Left ventricle myocardium inferior (tissue), 1 donor: Measurements from ENCODE around the gene HSP90AB1. TPM values are rescaled to one million over a fixed set of nuclear protein-coding genes. Genes with fewer than 3 reads are reported as not detected.
A peak's percentile ranks its signal among the peaks of the same experiment; 100 is the strongest.

Experiments used
- DNase-seq: peaks from one replicate; pipeline ENCODE4 v3.0.0-alpha.2; 2020
- H3K27ac ChIP-seq: fragments of 200-600 bp; replicated peaks from 2 replicates; pipeline ENCODE4 v1.8.0; 2021
- H3K27me3 ChIP-seq: fragments of 200-600 bp; 2 replicates; pipeline ENCODE4 v1.8.0; 2021; ENCODE audit warnings: low read depth
- H3K36me3 ChIP-seq: fragments of 200-600 bp; 2 replicates; pipeline ENCODE4 v1.8.0; 2021
- H3K4me1 ChIP-seq: fragments of 200-600 bp; 2 replicates; pipeline ENCODE4 v1.8.0; 2021
- H3K4me3 ChIP-seq: fragments of 200-600 bp; 2 replicates; pipeline ENCODE4 v1.8.0; 2021; ENCODE audit warnings: mild to moderate bottlenecking, moderate library complexity
- H3K9me3 ChIP-seq: fragments of 200-600 bp; replicated peaks from 2 replicates; pipeline ENCODE4 v1.8.0; 2021
- CTCF ChIP-seq: fragments of 200-600 bp; IDR thresholded peaks from 2 replicates; pipeline ENCODE4 v1.8.0; 2021; ENCODE audit warnings: antibody characterized with exemption, mild to moderate bottlenecking, borderline replicate concordance
- intact Hi-C: fragments of 100-400 bp; cut with micrococcal nuclease; formaldehyde crosslinking; loops from one replicate; pipeline ENCODE4 v1.11.0; 2022
- total RNA-seq: library from RNA; stranded (reverse); fragmentation: NEBNext Ultra II Directional; extraction: Animal tissue kit (Norgen Biotek cat#: 25700); gene quantifications from one replicate; pipeline ENCODE4 v1.2.1, GENCODE V29; 2021
- donor health status: DM: no; HTN: yes; CAD: no; lungs with severe emphysema.

HSP90AB1 gene
- total RNA-seq, 1 donor from 2014 or later: 786 TPM

DNA sequence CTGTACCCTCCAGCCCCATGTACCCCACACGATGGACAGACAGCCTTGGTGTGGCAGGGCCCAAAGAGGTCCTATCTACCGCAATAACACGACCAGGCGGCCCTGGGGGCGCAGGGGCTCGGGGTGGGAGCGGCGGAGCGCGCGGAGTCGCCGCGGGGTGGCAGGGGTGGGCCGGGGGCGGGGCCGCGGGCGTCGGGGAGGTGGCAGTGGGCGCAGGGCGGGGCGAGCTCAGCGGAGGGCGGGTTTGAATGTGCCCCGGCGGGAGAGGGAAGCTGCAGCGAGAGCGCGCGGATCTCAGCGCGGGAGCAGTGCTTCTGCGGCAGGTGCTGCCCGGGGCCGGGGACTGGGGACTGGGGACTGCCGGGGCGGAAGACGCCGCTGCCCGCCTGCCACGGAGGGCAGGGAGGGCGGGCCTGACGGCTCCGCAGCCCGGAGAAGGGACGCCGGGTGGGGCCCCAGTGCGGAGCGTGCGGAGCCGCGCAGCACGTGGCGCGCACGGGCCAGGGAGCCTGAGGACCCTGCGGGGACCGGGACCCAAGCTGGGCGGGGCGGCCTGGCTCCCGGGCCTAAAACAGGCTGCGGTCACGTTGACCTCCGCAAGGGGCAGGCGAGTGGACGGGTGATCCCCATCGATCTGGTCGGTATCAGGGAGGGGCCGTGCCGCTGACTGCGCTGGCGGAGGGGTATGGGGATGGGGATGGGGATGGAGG, 23.4 kb upstream of the HSP90AB1 start, which contains the start of gene SLC29A1:
Gene SLC29A1 (plus strand): TSS at position 277 of the 710 bp plus-strand sequence. CDS start 3,719 bp downstream, outside the sequence.
- Histone ChIP-seq H3K9me3 (no peaks in the 10 kb centered on the region), H3K4me3 (peak within 1 kb of the TSS; percentile 88), H3K4me1 (peaks cover 98% of the 10 kb centered on the region), H3K36me3 (no peaks in the 10 kb centered on the region), H3K27ac (peak within 1 kb of the TSS; percentile 98), H3K27me3 (no peaks in the 10 kb centered on the region)
- peak; percentile 89 for DNase-seq
- intact Hi-C loops: no loop called here
- no peak for TF ChIP-seq CTCF

GRCh38 chr6:44224029-44224964, 22.6 kb upstream of the HSP90AB1 start:
- intact Hi-C loops: no loop called here
- no peaks in the 10 kb centered on the region for H3K27me3 ChIP-seq
- no peak for DNase-seq
- peak overlapping the region; percentile 98 for H3K27ac ChIP-seq
- H3K36me3 ChIP-seq: no peaks in the 10 kb centered on the region
- peaks cover 98% of the 10 kb centered on the region for H3K4me1 ChIP-seq
- H3K4me3 ChIP-seq: peak overlapping the region; percentile 88
- no peaks in the 10 kb centered on the region for H3K9me3 ChIP-seq
- TF ChIP-seq CTCF: no peak

DNA sequence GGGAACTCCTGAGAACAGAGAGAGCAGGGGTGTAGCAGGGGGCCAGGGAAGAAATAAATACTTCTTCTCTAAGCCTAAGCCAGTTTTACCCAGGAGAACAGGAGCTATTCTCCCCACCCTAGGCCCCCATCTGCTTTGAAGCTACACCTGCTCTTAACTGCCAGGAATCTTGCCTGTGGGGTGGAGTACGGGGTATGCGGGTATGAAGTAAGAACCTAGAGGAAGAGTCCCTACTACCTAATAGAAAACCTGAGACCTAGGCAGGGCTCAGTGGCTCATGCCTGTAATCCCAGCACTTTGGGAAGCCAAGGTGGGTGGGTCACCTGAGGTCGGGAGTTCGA, 22.0 kb upstream of the HSP90AB1 start:
- Histone ChIP-seq H3K27me3 (no peaks in the 10 kb centered on the region), H3K4me1 (peaks cover 97% of the 10 kb centered on the region), H3K9me3 (no peaks in the 10 kb centered on the region), H3K27ac (peak overlapping the region; percentile 98), H3K4me3 (peak overlapping the region; percentile 88), H3K36me3 (peaks cover 5% of the 10 kb centered on the region)
- DNase-seq: no peak
- no peak for TF ChIP-seq CTCF
- intact Hi-C loops: no loop called here

DNA sequence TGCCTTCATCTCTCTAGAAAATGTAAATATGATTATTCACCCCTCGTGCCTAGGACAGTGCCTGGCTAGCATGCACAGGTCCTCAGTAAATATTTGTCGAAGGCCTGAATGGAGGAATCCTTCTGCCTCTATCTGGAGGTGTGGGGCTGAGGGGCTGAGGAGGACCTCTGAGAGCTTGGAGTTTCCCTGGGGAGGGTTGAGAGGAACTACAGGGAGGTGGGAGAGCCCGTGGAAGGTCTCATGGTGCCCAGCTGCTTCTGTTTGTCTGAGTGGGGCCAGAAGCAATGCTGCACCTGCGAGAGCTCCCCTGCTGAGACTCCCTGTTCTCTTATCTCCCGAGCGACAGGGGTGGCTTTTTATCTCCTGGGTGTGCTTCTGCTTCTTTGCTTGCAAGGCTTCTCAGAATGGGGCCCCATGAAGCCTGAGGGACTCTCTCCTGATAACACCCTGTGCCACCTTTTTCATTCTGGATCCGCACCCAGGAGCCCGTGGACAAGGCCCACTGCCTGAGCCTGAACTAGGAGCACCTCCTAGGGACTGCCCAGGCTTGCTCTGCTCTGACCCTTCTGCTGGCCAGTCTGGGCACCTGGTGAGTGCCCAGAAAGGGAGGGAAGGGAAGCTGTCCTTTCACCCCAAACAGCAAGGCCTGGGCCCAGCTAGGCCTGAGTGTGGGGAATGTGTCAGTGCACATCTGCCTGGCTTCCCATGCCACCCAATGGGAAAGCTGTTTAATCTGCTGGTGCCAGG, 21.1 kb upstream of the HSP90AB1 start:
- Histone ChIP-seq H3K4me3 (peak overlapping the region; percentile 88), H3K9me3 (no peaks in the 10 kb centered on the region), H3K4me1 (peaks cover 97% of the 10 kb centered on the region), H3K27ac (peak overlapping the region; percentile 98), H3K36me3 (peaks cover 13% of the 10 kb centered on the region), H3K27me3 (no peaks in the 10 kb centered on the region)
- DNase-seq: no peak
- no peak for TF ChIP-seq CTCF
- intact Hi-C loops: no loop called here

DNA sequence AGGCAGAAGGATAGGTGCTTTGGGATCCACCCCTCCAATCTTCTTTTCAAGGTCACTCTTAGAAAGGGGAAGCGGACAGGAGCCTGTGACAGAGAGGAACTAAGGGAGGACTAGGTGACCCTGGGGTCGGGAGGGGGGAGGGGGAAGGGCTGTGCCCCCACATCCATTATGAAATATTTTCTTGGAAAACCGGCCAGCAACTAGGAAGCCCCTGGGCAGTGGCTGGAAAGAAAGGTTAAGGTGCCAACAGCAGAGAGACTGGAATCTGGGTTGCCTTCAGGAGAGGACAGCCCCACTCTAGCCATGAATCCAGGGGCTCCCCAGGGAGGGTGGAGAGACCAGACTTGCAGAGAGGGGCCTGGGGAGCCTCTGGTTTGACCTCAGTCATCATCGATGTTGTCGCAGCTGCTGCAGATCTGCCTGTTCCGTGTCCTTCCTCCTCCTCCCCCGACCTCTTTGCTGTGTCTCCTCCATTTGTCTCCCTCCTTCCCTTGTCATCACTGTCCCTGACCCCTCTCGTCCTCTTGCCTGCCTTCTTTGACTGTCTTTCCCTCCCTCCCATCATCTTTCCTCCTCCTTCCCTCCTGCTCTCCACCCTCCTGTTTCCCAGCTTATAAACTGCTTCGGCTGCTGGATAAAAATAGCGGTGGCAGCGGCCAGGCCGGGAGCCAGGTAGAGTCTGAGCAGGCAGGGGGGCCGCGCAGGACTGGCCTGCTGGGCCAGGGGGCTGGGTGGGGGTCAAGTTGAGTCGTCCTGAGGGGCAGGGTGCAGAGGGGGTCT, 20.3 kb upstream of the HSP90AB1 start:
- TF ChIP-seq CTCF: no peak
- Histone ChIP-seq H3K36me3 (peaks cover 21% of the 10 kb centered on the region), H3K27ac (peak overlapping the region; percentile 98), H3K27me3 (no peaks in the 10 kb centered on the region), H3K9me3 (no peaks in the 10 kb centered on the region), H3K4me1 (peaks cover 97% of the 10 kb centered on the region), H3K4me3 (peak overlapping the region; percentile 88)
- intact Hi-C loops: no loop called here
- DNase-seq: peak; percentile 64
